Sigmoid colon (tissue), 7 donors: ENCODE measurements around the gene BBX. TPM values are rescaled to one million over a fixed set of nuclear protein-coding genes. Genes with fewer than 3 reads are reported as not detected.
A peak's percentile ranks its signal among the peaks of the same experiment; 100 is the strongest.

Source experiments
- DNase-seq: peaks from one replicate; pipeline ENCODE4 v3.0.0-alpha.2; 2019
- H3K27ac ChIP-seq, 4 donors: fragments of 200-600 bp; sonication (generic); one replicate each; pipeline ENCODE4 v1.5.1; 2016 to 2019; ENCODE audit warnings: mild to moderate bottlenecking in 1 of 4
- H3K27me3 ChIP-seq, 3 donors: fragments of 200-600 bp; sonication (generic); one replicate each; pipeline ENCODE4 v1.5.1; 2019; ENCODE audit warnings: mild to moderate bottlenecking in 1 of 3
- H3K36me3 ChIP-seq, 4 donors: fragments of 200-600 bp; sonication (generic); one replicate each; pipeline ENCODE4 v1.5.1; 2016 to 2019
- H3K4me1 ChIP-seq, 4 donors: fragments of 200-600 bp; sonication (generic); one replicate each; pipeline ENCODE4 v1.5.1; 2017 to 2019
- H3K4me3 ChIP-seq, 4 donors: fragments of 200-600 bp; sonication (generic); one replicate each; pipeline ENCODE4 v1.5.1; 2017 to 2019; ENCODE audit warnings: mild to moderate bottlenecking in 2 of 4, moderate library complexity in 1 of 4
- H3K9me3 ChIP-seq, 4 donors: fragments of 200-600 bp in 3 of 4; sonication (generic) in 3 of 4; one replicate each; pipeline versions ENCODE4 v1.5.1 to v1.6.1; 2013 to 2019
- EP300 ChIP-seq, 4 donors: sonication (generic); formaldehyde crosslinking; IDR thresholded peaks; one replicate each; pipeline ENCODE4 v1.6.1; 2017; ENCODE audit warnings: antibody characterized with exemption in 4 of 4
- POLR2A ChIP-seq, 2 donors: fragments of 450-650 bp; IDR thresholded peaks; one replicate each; pipeline ENCODE4 v1.6.1; 2016; ENCODE audit warnings: antibody characterized with exemption in 2 of 2, mild to moderate bottlenecking in 2 of 2, moderate library complexity in 2 of 2
- POLR2AphosphoS5 ChIP-seq, 4 donors: sonication (generic); formaldehyde crosslinking; IDR thresholded peaks; one replicate each; pipeline ENCODE4 v1.6.1; 2017; ENCODE audit warnings: antibody characterized with exemption in 4 of 4
- WGBS, 2 donors: extraction: QIAGEN DNeasy Blood & Tissue Kit; methylation state at CpG; one replicate each; pipeline ENCODE4 v1.1.7; 2013; 5-methylcytosine and 5-hydroxymethylcytosine counted together
- intact Hi-C: fragments of 100-400 bp; cut with DNase I; formaldehyde crosslinking; loops from one replicate; pipeline ENCODE4 v1.15.1; 2023
- polyA plus RNA-seq, 3 donors: library from polyadenylated mRNA; stranded (reverse); fragments of 200-250 nt; gene quantifications; one replicate each; pipeline ENCODE4 v1.2.3, GENCODE V29; 2013
- total RNA-seq, 4 donors: library from RNA; depleted of rRNA; stranded (reverse); fragments of >200 nt; gene quantifications; one replicate each; pipeline ENCODE4 v1.1.0, GENCODE V29; 2016
- TF ChIP-seq, protein P1 (sequence below), 4 experiments: fragments of 450-650 bp in 3 of 4; fragments of 200-600 bp in 1 of 4; IDR thresholded peaks; one replicate each; pipeline ENCODE4 v1.5.1; 2016 to 2019; ENCODE audit warnings: antibody characterized with exemption in 4 of 4, mild to moderate bottlenecking in 3 of 4, moderate library complexity in 2 of 4
- donor health status: healthy with polysubstance abuse.
- donor health status: Bipolar disorder and iron deficiency.
- donor health status: healthy.

Gene BBX
- total and polyA plus RNA-seq, 7 donors, result 3.0 to 93.3 (median 71.1) TPM

DNA sequence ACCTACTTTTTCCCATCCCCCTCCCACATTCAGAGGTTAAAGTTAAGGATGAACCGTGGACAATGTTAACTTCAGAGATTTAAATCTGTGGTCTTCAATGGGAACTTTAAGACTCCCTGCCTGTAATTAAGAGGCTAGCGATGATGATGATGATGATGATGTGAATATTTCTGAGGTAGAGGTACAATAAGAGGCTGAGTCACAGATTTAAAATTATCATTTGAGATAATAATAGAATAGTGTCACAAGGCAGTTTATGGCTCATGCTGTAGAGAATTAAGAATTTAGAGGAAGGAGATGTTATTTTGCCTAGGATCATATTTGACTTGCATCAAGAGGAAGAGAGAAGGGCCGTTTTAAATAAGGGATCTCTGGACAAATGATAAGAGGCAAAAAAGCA lies 146.2 kb downstream of the BBX start:
- WGBS, 2 donors, result 90 to 94% methylated on average over 3 of the region's 3 CpGs
- TF ChIP-seq EP300 (IDR thresholded peaks at IDR 0.05) (no peak), POLR2AphosphoS5 (IDR thresholded peaks at IDR 0.05) (no peak), POLR2A (IDR thresholded peaks at IDR 0.05) (no peak)
- TF ChIP-seq, protein P1, sequence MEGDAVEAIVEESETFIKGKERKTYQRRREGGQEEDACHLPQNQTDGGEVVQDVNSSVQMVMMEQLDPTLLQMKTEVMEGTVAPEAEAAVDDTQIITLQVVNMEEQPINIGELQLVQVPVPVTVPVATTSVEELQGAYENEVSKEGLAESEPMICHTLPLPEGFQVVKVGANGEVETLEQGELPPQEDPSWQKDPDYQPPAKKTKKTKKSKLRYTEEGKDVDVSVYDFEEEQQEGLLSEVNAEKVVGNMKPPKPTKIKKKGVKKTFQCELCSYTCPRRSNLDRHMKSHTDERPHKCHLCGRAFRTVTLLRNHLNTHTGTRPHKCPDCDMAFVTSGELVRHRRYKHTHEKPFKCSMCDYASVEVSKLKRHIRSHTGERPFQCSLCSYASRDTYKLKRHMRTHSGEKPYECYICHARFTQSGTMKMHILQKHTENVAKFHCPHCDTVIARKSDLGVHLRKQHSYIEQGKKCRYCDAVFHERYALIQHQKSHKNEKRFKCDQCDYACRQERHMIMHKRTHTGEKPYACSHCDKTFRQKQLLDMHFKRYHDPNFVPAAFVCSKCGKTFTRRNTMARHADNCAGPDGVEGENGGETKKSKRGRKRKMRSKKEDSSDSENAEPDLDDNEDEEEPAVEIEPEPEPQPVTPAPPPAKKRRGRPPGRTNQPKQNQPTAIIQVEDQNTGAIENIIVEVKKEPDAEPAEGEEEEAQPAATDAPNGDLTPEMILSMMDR (IDR thresholded peaks at IDR 0.05), result no peak
- intact Hi-C loops, result loop anchor here (10.0 kb wide), 1 partner anchor 234 kb away; no protein-coding TSS in a partner anchor
- H3K36me3 ChIP-seq, result no peaks in the 10 kb centered on the region
- no peaks in the 10 kb centered on the region for H3K27me3 ChIP-seq
- H3K4me3 ChIP-seq, result no peak overlapping the region
- H3K4me1 ChIP-seq, result peaks cover 0 to 13% (median 4%) of the 10 kb centered on the region in 4 donors
- no peak for DNase-seq
- no peak overlapping the region for H3K27ac ChIP-seq
- H3K9me3 ChIP-seq, result no peaks in the 10 kb centered on the region

DNA sequence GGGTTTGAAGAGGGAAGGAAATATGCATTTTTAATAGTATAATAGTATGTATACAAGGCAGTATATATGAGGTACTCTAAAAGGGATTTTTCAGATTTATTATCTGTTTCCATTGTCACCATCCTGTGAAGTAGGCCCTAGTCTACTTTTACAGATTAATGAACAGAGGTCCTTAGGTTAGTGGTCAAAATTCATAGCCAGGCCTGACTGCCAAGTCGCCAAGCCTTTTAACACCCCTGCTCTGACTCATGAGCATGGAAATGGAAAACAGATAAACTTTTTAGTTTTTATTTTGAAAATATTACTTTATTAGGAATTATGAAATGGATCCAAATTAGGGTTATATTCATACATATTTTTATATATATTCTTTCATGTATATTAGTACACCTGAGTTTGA lies 146.9 kb downstream of the BBX start:
- WGBS, 2 donors, result 91 to 93% methylated on average over 1 of the region's 1 CpG
- H3K36me3 ChIP-seq, result no peaks in the 10 kb centered on the region
- no peak overlapping the region for H3K4me3 ChIP-seq
- no peak for DNase-seq
- no peak overlapping the region for H3K27ac ChIP-seq
- intact Hi-C loops, result loop anchor here (10.0 kb wide), 3 partner anchors 95 to 255 kb away; no protein-coding TSS in a partner anchor
- peaks cover 0 to 20% (median 10%) of the 10 kb centered on the region in 4 donors for H3K4me1 ChIP-seq
- TF ChIP-seq POLR2AphosphoS5 (IDR thresholded peaks at IDR 0.05), result no peak
- no peak for TF ChIP-seq EP300 (IDR thresholded peaks at IDR 0.05)
- no peak for TF ChIP-seq POLR2A (IDR thresholded peaks at IDR 0.05)
- TF ChIP-seq, protein P1 (IDR thresholded peaks at IDR 0.05), result no peak
- no peaks in the 10 kb centered on the region for H3K9me3 ChIP-seq
- H3K27me3 ChIP-seq, result no peaks in the 10 kb centered on the region

DNA sequence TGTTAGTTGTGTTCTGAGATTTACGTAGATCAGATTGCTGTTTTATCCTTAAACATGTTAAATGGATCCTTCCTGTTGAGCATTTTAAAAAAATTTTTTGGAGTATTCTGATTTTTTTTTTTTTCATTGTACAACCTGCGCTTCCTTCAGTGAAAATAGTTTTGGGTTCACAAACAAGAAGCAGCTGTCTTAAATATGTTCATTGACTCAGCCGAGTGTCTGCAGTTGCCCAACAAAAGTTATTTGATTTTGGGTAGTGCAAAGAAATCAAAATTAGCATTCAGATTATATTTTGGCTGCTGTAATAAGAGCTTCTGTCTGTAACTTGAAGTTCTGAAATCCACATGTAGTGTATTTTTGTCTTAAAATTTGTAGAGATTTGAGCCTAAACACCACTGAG lies 148.2 kb downstream of the BBX start:
- Histone ChIP-seq H3K9me3 (no peaks in the 10 kb centered on the region), H3K27me3 (no peaks in the 10 kb centered on the region), H3K36me3 (no peaks in the 10 kb centered on the region), H3K27ac (no peak overlapping the region), H3K4me3 (no peak overlapping the region), H3K4me1 (peaks cover 0 to 25% (median 22%) of the 10 kb centered on the region in 4 donors)
- 92% methylated on average over 3 of the region's 3 CpGs for WGBS, 2 donors
- intact Hi-C loops, result loop anchor here (10.0 kb wide), 2 partner anchors 96 to 254 kb away; no protein-coding TSS in a partner anchor
- TF ChIP-seq POLR2AphosphoS5 (IDR thresholded peaks at IDR 0.05), result no peak
- TF ChIP-seq EP300 (IDR thresholded peaks at IDR 0.05), result no peak
- TF ChIP-seq, protein P1 (IDR thresholded peaks at IDR 0.05), result no peak
- no peak for TF ChIP-seq POLR2A (IDR thresholded peaks at IDR 0.05)
- DNase-seq, result no peak

DNA sequence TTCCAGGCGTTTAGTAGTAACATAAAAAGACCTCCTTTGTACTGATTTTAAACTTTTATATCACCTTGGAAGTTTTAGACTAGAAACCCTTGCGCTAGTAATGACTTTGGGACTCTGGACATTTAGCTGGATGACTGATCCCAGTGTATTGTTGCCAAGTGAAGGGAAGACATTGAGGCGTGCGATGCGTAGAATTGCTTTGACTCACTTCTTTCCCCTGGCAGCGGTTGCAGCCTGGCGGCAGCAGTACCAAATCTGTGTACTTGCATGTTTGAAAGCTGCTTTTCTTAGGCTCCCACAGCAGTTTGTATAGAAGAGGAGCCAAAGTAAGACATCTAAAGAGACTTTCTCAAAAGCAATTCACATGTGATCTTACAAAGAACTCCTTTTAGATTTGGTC lies 151.6 kb downstream of the BBX start:
- Histone ChIP-seq H3K9me3 (no peaks in the 10 kb centered on the region), H3K27ac (peak overlapping the region; percentile 3 to 46 (median 26)), H3K27me3 (no peaks in the 10 kb centered on the region), H3K36me3 (no peaks in the 10 kb centered on the region), H3K4me3 (no peak overlapping the region), H3K4me1 (peaks cover 0 to 36% (median 23%) of the 10 kb centered on the region in 4 donors)
- TF ChIP-seq, protein P1 (IDR thresholded peaks at IDR 0.05), result no peak
- no peak for TF ChIP-seq POLR2A (IDR thresholded peaks at IDR 0.05)
- TF ChIP-seq EP300 (IDR thresholded peaks at IDR 0.05), result no peak
- TF ChIP-seq POLR2AphosphoS5 (IDR thresholded peaks at IDR 0.05), result no peak
- DNase-seq, result no peak
- intact Hi-C loops, result loop anchor here (10.0 kb wide), 2 partner anchors 100 to 250 kb away; no protein-coding TSS in a partner anchor
- 90 to 92% methylated on average over 7 of the region's 7 CpGs for WGBS, 2 donors
